ENCODE measurements around the gene MGLL.

MGLL gene

GRCh38 chr3:127773752-127774395, 48.4 kb downstream of the MGLL start:
- Histone ChIP-seq H3K36me3 (ENCODE audit: control insufficient read depth in 2 of 2, insufficient read depth in 2 of 2, low read length in 2 of 2) (peaks cover 0 to 5% of the 10 kb centered on the region in 2 donors), H3K27ac (ENCODE audit: low read length) (peak overlapping the region; percentile 74), H3K9me3 (ENCODE audit: control insufficient read depth in 2 of 2, low read length in 2 of 2) (peaks cover 0 to 4% of the 10 kb centered on the region in 2 donors), H3K4me1 (ENCODE audit: control insufficient read depth, insufficient read depth, low read length) (peaks cover 45% of the 10 kb centered on the region), H3K27me3 (ENCODE audit: control insufficient read depth in 1 of 2, insufficient read depth in 2 of 2, low read length in 2 of 2) (no peaks in the 10 kb centered on the region), H3K4me3 (ENCODE audit: low read length in 2 of 2) (no peak overlapping the region), H3K9ac (ENCODE audit: low read length in 2 of 2) (no peak overlapping the region)

DNA sequence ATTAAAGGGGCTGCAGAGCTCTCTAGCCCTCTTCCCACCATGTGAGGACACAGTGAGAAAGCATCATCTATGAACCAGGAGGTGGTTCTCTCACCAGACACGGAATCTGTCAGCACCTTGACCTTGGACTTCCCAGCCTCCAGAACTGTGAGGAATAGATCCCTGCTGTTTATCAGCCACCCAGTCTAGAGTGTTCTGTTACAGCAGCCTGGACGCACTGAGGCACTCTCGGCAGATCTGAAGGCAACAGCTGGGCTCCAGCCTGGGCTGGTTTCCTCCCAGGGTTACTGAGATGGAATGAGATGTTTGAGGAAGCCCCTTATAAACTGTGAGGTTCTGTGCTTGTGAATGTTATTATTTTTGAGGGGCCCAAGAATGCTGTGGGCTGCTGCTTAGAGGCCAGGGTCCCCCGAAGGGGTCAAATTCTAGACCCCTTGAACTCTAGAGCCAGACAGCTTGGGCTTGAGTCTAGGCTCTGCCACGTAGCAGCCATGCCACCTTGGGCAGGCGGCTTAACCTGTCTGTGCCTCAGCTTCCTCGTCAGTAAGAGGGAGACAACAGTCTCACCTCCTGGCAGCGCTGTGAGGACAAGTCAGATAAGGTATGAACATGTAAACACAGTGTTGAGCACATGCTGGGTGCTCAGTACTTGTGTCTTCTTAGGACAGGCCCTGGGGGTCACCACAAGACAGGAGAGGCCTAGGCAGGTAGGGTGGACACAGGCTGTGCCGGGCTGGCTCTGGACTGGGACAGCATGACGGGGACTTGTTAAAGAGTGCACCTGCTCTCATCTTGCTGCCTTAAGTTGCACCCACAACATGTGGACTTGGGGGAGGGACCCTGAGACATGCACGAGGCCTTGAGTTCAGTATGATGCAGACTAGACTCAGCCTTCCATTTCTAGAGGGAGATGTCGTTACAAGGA, 49.2 kb downstream of the MGLL start:
- Histone ChIP-seq H3K27ac (ENCODE audit: low read length) (no peak overlapping the region), H3K36me3 (ENCODE audit: control insufficient read depth in 2 of 2, insufficient read depth in 2 of 2, low read length in 2 of 2) (peaks cover 0 to 5% of the 10 kb centered on the region in 2 donors), H3K4me1 (ENCODE audit: control insufficient read depth, insufficient read depth, low read length) (peaks cover 44% of the 10 kb centered on the region), H3K9me3 (ENCODE audit: control insufficient read depth in 2 of 2, low read length in 2 of 2) (peaks cover 0 to 9% of the 10 kb centered on the region in 2 donors), H3K9ac (ENCODE audit: low read length in 2 of 2) (no peak overlapping the region), H3K27me3 (ENCODE audit: control insufficient read depth in 1 of 2, insufficient read depth in 2 of 2, low read length in 2 of 2) (no peaks in the 10 kb centered on the region), H3K4me3 (ENCODE audit: low read length in 2 of 2) (no peak overlapping the region)

GRCh38 chr3:127772273-127772672, 50.0 kb downstream of the MGLL start:
- Histone ChIP-seq H3K27ac (ENCODE audit: low read length) (no peak overlapping the region), H3K4me3 (ENCODE audit: low read length in 2 of 2) (no peak overlapping the region), H3K4me1 (ENCODE audit: control insufficient read depth, insufficient read depth, low read length) (peaks cover 43% of the 10 kb centered on the region), H3K36me3 (ENCODE audit: control insufficient read depth in 2 of 2, insufficient read depth in 2 of 2, low read length in 2 of 2) (peaks cover 0 to 5% of the 10 kb centered on the region in 2 donors), H3K27me3 (ENCODE audit: control insufficient read depth in 1 of 2, insufficient read depth in 2 of 2, low read length in 2 of 2) (no peaks in the 10 kb centered on the region), H3K9me3 (ENCODE audit: control insufficient read depth in 2 of 2, low read length in 2 of 2) (peaks cover 0 to 7% of the 10 kb centered on the region in 2 donors), H3K9ac (ENCODE audit: low read length in 2 of 2) (no peak overlapping the region)

GRCh38 chr3:127771746-127772145, 50.6 kb downstream of the MGLL start:
- Histone ChIP-seq H3K27me3 (ENCODE audit: control insufficient read depth in 1 of 2, insufficient read depth in 2 of 2, low read length in 2 of 2) (no peaks in the 10 kb centered on the region), H3K27ac (ENCODE audit: low read length) (no peak overlapping the region), H3K4me1 (ENCODE audit: control insufficient read depth, insufficient read depth, low read length) (peaks cover 43% of the 10 kb centered on the region), H3K4me3 (ENCODE audit: low read length in 2 of 2) (no peak overlapping the region), H3K36me3 (ENCODE audit: control insufficient read depth in 2 of 2, insufficient read depth in 2 of 2, low read length in 2 of 2) (peaks cover 0 to 5% of the 10 kb centered on the region in 2 donors), H3K9ac (ENCODE audit: low read length in 2 of 2) (no peak overlapping the region), H3K9me3 (ENCODE audit: control insufficient read depth in 2 of 2, low read length in 2 of 2) (peaks cover 0 to 5% of the 10 kb centered on the region in 2 donors)

DNA sequence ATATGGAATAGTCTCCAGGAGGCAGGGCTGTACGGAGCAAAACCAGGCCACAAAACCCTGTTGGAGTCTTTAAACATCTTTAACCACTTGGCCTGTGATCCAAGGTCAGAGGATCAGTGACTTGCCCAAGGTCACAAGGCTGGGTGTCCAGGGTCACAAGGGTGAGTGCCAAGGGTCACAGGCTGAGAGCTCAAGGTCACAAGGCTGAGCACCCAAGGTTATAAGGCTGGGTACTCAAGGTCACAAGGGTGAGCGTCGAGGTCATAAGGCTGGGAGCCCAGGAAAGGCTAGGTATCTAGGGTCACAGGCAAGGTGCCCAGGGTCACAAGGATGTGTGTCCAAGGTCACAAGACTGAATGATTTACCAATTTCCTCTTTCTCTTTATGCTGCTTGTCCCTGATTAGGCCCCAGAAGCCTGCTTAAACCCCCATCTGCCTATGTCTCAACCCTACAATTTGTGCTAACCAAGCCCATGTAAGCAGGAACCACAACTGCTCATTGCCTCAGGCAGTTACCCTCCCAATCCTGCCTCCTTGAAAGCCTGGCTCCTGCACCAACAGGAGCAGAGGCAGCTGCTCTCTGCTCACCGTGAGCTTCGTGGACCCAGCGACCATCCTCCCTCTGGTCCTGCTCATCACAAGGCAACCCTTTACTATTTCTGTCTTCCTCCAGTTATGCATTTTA, 51.5 kb downstream of the MGLL start:
- no peak overlapping the region for H3K27ac ChIP-seq (ENCODE audit: low read length)
- no peak overlapping the region for H3K4me3 ChIP-seq (ENCODE audit: low read length in 2 of 2)
- peaks cover 0 to 5% of the 10 kb centered on the region in 2 donors for H3K36me3 ChIP-seq (ENCODE audit: control insufficient read depth in 2 of 2, insufficient read depth in 2 of 2, low read length in 2 of 2)
- H3K4me1 ChIP-seq (ENCODE audit: control insufficient read depth, insufficient read depth, low read length) = peaks cover 34% of the 10 kb centered on the region
- no peak overlapping the region for H3K9ac ChIP-seq (ENCODE audit: low read length in 2 of 2)
- peaks cover 0 to 5% of the 10 kb centered on the region in 2 donors for H3K9me3 ChIP-seq (ENCODE audit: control insufficient read depth in 2 of 2, low read length in 2 of 2)
- H3K27me3 ChIP-seq (ENCODE audit: control insufficient read depth in 1 of 2, insufficient read depth in 2 of 2, low read length in 2 of 2) = no peaks in the 10 kb centered on the region

DNA sequence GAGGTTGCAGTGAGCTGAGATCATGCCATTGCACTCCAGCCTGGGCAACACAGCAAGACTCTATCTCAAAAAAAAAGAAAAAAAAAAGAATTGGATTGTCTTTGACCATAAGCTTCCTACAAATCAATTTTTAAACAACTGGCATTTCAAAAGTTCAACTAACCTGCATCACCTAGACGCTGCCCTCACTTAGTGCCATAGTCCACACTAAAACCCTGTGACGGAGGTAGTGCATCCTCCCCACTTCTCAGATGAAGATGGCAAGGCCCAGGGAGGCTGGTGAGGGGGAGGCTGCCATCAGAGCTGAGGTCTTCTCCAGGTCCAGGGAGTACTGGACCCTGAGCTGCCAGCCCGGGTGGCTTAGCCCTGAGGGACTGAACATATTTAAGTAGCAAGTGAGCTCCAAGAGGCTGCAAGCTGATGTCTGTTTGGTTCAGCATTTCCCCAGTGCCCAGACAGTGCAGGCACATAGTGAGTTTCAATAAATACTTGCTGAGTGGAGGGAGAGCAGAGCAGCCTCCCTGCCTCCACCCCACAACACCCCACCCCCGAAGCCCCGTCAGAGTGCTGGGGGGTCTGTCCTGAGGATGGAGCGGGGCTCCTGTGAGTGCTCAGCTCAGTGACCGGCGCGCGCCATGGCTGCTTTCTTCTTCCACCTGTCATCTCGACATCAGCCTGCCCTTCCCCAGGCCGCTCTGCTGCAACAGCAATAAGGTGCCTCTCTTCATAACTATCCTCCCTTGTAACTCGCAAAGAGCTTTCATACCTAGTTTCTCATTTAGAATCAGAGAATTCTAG, 52.8 kb downstream of the MGLL start:
- no peaks in the 10 kb centered on the region for H3K27me3 ChIP-seq (ENCODE audit: control insufficient read depth in 1 of 2, insufficient read depth in 2 of 2, low read length in 2 of 2)
- peaks cover 0 to 5% of the 10 kb centered on the region in 2 donors for H3K36me3 ChIP-seq (ENCODE audit: control insufficient read depth in 2 of 2, insufficient read depth in 2 of 2, low read length in 2 of 2)
- peaks cover 0 to 5% of the 10 kb centered on the region in 2 donors for H3K9me3 ChIP-seq (ENCODE audit: control insufficient read depth in 2 of 2, low read length in 2 of 2)
- no peak overlapping the region for H3K27ac ChIP-seq (ENCODE audit: low read length)
- no peak overlapping the region for H3K9ac ChIP-seq (ENCODE audit: low read length in 2 of 2)
- peaks cover 21% of the 10 kb centered on the region for H3K4me1 ChIP-seq (ENCODE audit: control insufficient read depth, insufficient read depth, low read length)
- H3K4me3 ChIP-seq (ENCODE audit: low read length in 2 of 2) = no peak overlapping the region

DNA sequence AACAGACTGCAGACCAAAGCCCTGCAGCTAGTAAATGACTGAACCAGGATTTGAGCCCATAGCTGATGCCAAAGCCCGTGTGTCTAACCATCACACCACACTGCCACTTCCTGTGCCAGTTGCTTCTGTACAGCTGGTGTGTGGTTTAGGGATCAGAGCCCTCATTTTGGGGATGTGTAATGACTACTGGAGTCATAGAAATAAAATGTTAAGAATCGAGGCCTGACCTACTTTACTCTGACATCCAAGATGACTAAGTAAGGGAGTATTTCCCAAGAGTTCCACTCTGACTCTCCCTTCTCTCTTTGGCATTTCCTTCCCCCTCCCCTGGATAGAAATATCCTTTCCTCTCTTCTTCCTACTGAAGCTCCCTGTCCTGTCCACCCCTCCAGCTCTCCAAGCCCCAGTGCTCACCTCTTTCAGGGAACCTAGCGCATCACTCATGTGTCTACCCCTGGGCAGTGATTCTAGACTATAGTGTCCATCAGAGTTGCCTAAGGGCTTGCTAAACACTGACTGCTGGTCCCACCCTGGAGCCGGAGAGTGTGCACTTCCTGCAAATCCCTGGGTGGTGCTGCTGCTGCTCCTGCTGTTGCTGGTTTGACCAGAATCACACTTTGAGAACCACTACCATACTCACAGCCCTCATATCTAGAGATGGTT, 53.8 kb downstream of the MGLL start:
- H3K27me3 ChIP-seq (ENCODE audit: control insufficient read depth in 1 of 2, insufficient read depth in 2 of 2, low read length in 2 of 2) = no peaks in the 10 kb centered on the region
- peaks cover 0 to 5% of the 10 kb centered on the region in 2 donors for H3K36me3 ChIP-seq (ENCODE audit: control insufficient read depth in 2 of 2, insufficient read depth in 2 of 2, low read length in 2 of 2)
- H3K27ac ChIP-seq (ENCODE audit: low read length) = no peak overlapping the region
- H3K9ac ChIP-seq (ENCODE audit: low read length in 2 of 2) = no peak overlapping the region
- peaks cover 20% of the 10 kb centered on the region for H3K4me1 ChIP-seq (ENCODE audit: control insufficient read depth, insufficient read depth, low read length)
- H3K4me3 ChIP-seq (ENCODE audit: low read length in 2 of 2) = no peak overlapping the region
- peaks cover 0 to 5% of the 10 kb centered on the region in 2 donors for H3K9me3 ChIP-seq (ENCODE audit: control insufficient read depth in 2 of 2, low read length in 2 of 2)

DNA sequence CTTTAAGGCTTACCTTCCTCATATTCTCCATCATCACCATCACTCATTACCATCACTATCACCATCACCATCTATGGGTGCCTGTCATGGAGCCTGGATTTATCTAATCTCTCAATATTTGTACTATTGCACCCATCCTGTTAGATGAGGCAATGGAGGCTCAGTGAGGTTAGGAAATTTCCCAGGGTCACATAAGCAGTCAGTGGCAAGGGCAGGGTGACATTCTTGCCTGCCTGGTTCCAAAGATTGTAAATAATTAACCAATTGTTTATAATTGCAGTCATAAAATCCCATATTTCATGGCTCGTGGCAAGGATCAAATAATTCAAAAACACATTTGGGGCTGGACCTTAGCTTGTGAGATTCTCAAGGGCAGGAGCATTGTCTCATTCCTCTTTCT, 55.2 kb downstream of the MGLL start:
- no peak overlapping the region for H3K4me3 ChIP-seq (ENCODE audit: low read length in 2 of 2)

DNA sequence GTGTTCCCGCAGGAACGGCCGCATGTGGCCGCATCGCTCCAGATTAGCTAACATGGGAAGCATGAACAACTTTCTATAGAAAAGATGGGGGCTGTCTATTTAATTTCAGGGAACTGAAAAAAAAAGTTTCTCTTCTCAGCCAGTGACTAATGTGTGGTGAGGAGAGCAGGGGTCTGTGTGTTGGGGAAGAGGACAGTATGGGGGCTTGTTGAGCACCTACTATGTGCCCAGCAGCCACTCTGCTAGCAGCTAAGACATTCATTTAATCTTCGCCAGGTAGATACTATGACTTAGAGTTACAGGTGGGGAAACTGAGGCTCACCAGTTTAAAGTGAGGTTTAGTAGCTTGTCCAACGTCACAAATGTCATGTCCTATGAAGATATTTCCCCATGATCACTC, 56.6 kb downstream of the MGLL start:
- Histone ChIP-seq H3K4me1 (ENCODE audit: control insufficient read depth, insufficient read depth, low read length) (peaks cover 36% of the 10 kb centered on the region), H3K27ac (ENCODE audit: low read length) (no peak overlapping the region), H3K9me3 (ENCODE audit: control insufficient read depth in 2 of 2, low read length in 2 of 2) (peaks cover 0 to 5% of the 10 kb centered on the region in 2 donors), H3K9ac (ENCODE audit: low read length in 2 of 2) (no peak overlapping the region), H3K27me3 (ENCODE audit: control insufficient read depth in 1 of 2, insufficient read depth in 2 of 2, low read length in 2 of 2) (no peaks in the 10 kb centered on the region), H3K4me3 (ENCODE audit: low read length in 2 of 2) (no peak overlapping the region), H3K36me3 (ENCODE audit: control insufficient read depth in 2 of 2, insufficient read depth in 2 of 2, low read length in 2 of 2) (no peaks in the 10 kb centered on the region)

More for the DNA sequence above, 55.2 kb downstream of the MGLL start:
- H3K27me3 ChIP-seq (ENCODE audit: control insufficient read depth in 1 of 2, insufficient read depth in 2 of 2, low read length in 2 of 2) = no peaks in the 10 kb centered on the region
- H3K4me1 ChIP-seq (ENCODE audit: control insufficient read depth, insufficient read depth, low read length) = peaks cover 25% of the 10 kb centered on the region
- peaks cover 0 to 5% of the 10 kb centered on the region in 2 donors for H3K9me3 ChIP-seq (ENCODE audit: control insufficient read depth in 2 of 2, low read length in 2 of 2)
- no peaks in the 10 kb centered on the region for H3K36me3 ChIP-seq (ENCODE audit: control insufficient read depth in 2 of 2, insufficient read depth in 2 of 2, low read length in 2 of 2)
- no peak overlapping the region for H3K27ac ChIP-seq (ENCODE audit: low read length)
- no peak overlapping the region for H3K9ac ChIP-seq (ENCODE audit: low read length in 2 of 2)

All from stomach smooth muscle (tissue), 2 donors.